Right renal cortex interstitium (tissue), 3 donors: ENCODE data around the gene FGD6. TPM values are rescaled to one million over a fixed set of nuclear protein-coding genes. Genes with fewer than 3 reads are reported as not detected.
"Not testable (repeated sequence)": the region's sequence is repeated elsewhere in the genome, so short reads cannot be mapped to it uniquely, and the experiment has no call there.

Experiments
- DNase-seq, 3 donors: peaks; one replicate each; pipeline ENCODE4 v3.0.0-alpha.2; 2013; ENCODE audit warnings: low read depth in 3 of 3, low spot score in 2 of 3
- polyA plus RNA-seq, 3 donors: library from polyadenylated mRNA; unstranded; fragments of 120-200 nt; gene quantifications; one replicate each; pipeline ENCODE4 v1.2.1, GENCODE V29; 2013; ENCODE audit not compliant: insufficient read length in 3 of 3

Gene FGD6
- polyA plus RNA-seq, 3 donors: 9.9 to 10.4 (median 10.2) TPM

DNA sequence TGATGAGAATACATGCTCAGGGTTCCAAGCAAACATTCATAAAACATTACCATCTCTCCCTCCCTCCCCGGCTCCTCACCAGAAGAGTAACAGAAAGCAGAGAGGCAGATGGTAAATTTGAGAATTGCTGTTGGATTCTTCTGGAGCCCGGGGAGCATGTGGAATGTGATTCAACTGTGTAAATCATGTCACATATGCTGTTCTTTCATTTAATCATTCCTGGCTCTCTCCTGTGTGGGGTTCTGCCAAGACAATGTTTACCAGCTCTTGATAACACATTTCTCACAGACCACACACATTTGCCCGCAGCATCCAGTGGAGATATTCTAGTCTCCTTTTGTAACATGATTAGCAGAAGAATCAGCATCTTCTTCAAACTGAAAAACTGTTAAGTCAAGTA lies 120.4 kb downstream of the FGD6 start:
- no peak for DNase-seq

DNA sequence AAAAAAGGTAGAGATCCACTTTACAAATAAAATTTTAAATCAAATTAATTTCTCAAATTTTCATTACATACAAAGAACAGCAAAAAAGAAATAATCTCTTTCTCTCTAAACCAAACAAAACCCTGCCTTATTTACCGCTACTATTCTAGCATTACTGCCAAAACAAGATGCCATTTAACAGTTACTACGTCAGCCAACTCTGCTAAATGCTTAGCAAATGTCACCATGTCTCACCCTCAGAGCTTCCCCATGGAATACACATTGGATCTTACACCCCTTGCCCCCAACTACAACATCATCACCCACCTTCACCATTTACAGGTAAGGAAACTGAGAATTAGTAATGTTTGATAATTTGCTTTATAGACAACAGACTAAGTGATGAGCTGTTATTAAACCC lies 120.9 kb downstream of the FGD6 start:
- no peak for DNase-seq

DNA sequence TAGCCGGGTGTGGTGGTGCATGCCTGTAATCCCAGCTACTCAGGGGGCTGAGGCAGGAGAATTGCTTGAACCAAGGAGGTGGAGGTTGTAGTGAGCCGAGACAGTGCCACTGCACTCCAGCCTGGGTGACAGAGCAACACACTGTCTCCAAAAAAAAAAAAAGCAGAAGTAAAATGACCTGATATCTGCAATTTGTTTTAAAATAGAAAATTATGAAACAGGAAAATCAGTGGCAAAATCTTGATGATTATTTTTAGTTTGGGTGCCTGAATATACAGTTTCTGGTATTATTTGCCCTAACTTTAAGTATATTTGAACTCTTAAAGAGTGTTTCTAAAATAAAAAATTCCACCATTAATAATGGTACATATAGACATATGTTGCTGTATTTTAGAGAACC lies 121.4 kb downstream of the FGD6 start:
- not testable (repeated sequence) for DNase-seq

DNA sequence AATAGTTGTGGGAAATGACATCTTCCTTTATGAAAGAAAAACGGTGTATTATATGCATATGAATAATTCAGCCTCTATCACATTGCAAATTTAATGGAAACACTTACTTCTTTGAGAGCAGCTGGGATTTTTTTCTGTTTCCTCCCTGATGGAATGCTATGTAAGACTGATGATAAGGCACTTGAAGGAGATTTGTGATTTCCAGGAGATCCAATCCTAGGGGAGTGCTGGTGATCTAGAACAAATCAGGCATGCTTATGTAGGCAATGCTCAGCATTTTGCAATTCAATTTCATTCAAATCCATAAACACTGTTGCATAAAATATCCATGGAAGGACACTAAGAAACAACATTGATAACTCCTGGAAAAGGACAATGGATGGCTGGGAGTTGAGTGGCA lies 127.8 kb downstream of the FGD6 start:
- no peak for DNase-seq

DNA sequence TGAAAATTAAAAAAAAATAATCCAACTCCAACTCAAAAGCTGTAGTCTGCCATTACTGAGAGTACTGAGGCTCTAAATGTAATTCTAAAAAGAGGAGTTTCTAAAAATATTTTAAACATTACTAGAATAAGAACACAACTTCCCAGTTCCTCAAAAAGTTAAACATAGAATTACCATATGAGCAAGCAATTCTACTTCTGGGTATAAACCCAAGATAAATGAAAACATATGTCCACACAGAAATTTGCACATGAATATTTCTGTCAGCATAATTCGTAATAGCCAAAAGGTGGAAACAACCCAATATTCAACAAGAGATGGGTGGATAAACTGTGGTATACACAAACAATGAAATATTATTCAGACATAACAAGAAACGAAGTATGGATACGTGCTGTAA lies 128.9 kb downstream of the FGD6 start:
- no peak for DNase-seq

DNA sequence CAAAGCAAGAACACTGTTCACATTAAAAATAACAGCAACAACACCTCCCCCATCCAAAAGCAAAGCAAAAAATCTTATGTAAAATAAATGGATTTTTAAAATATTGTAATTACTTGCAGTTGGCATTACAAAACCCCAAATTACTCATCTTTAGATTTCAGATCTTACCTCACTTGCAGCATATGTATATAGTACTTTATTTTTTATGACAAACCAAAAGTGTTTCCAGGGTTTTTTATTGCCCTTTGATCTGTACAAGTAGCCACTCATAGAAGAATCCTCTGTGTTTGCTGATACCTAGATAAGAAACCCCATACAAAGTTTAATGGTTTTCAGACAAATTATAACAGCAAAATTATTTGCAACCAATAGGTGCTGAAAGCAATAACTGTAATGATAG lies 131.7 kb downstream of the FGD6 start:
- DNase-seq: no peak

DNA sequence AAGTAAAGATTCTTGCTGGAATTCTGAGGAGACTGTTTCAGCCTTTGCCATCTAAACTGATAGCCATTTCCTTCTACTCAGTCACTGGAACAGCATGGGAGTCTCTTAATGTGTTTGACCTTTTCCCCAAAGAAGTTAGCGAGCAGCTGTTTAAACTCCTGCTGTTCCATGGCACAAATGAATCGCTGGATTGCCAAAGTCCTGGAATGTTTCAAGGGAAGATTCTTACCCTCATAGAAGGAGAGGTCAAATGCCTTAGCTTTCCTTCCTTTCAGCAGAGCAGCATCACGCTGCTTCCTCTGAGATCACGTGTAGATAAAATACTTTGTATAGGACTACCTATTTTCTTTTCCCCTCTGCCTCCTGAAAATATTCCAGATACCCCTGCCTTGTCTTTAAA lies 133.3 kb downstream of the FGD6 start:
- peak in 2 of 3 donors; percentile 29 to 55 for DNase-seq

DNA sequence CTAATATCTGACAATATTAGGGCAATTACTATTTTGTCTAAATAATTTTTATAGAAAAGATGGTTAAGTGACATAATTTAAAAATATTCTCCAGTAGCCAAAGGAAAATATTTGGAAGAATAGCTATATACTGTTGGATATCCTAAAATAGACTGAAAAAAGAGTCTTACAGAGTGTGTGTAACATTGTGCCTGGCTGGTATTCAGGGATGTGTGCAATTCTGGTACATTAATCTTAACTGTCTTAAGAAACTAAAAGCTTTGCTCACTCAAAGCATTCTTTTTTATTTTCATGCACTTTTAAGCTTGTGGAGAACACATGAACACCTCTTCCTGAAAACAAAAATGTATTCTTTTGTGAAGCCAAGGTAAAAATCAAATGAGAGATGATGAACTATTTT lies 133.8 kb downstream of the FGD6 start:
- no peak for DNase-seq

DNA sequence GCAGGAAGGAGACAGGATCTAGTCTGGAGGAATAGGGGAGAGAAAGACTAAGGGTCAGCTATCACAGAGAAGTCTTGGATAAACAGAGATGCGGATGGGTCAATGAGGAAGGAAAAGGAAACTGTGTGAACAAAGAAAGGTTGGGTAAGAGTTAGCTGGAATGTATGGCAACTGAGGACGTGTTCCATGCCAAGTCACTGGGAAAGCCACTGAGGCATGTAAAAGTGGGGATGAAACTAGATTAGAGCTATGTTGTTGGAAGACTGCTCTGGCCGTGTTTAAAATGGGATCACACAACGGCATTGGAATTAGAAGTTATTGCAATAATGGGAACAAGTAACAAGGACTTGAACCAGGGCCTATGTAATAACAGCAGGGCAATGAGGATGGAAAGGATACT lies 139.9 kb downstream of the FGD6 start:
- no peak for DNase-seq

DNA sequence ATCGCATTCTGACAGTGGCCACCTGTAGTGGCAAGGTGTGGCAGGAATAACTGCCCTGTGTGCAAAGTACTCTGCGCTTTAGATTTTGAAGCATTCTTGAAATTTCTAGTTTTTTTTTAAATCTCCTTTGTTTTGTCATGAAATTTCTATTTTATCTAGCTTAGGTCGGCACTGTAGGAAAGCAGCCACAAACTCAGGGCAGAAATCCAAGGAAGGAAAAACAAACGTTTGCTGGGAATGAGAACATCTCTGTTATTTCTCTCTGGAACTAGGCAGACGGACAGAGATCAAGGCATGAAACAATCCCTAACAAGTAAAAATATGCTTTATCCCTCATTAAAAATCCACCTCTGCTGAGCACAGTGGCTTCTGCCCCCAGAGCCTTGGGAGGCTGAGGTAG lies 142.5 kb downstream of the FGD6 start:
- DNase-seq: no peak

DNA sequence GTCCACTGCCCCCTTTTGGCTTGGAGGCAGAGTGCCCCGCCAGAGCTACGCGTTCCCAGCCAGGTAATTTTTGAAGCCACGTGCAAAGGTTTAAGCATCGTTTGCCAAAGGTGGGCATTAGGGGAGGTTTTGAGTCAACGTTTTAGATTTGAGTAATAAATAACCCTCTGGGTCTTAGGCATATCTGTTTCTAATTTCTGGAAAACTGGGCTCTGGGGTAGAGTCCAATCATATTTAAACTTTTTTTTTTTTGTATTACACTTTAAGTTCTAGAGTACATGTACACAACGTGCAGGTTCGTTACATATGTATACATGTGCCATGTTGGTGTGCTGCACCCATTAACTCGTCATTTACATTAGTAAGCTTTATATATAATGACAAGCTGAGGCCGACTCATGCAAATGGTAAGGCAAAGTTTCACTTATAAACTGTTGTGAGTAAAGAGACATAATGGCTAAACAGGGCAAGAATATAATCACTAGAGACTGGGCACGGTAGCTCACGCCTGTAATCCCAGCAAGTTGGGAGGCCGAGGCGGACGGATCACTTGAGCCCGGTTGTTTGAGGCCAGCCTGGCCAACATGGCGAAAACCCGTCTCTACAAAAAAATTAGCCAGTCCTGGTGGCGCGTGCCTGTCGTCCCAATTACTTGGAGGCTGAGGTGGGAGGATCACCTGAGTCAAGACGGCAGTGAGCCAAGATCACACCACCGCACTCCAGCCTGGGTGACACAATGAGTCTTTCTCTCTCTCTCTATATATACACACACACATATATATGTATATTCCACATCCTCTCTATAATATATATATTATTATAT lies 143.4 kb downstream of the FGD6 start:
- no peak for DNase-seq

DNA sequence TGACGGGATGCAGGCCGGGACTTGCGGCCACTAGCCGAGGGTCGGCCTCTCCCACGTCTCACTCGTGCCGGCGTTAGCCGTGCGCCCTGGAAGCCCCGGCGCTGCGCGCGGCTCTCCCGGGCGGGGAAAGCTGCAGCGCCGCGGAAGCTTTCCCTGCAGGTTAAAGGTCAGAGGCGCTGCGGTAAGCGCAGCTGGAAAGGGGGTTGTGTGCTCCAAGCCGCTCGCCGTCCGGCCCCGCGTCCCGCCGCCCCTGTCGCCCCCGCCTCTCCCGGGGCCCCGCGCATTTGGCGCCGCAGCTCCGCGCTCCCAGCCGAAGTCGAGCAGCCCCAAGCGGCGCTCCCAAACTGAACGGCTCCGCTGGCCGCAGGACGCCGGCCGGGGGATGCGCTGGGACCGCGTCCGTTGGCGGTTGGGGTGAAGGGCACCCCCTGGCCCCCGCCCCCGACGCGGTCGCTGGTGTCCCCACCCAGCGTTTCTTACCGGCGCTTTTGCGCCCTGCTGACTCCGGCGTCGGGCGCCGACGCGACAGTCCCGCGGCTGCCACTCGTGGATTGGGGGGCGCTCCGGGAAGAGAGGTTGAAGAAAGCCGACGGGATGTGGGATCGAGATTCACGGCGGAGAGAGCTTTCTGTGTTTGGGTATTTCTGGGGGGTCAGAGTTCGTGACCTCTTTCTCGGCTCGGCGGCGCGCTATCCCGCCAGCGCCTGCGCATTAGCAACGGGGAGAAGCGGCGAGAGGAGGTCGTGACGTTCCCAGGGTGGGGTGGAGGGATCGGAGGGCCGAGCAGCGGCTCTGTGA lies 144.2 kb downstream of the FGD6 start, which contains the start of gene NR2C1:
NR2C1 (minus strand) TSS at position 719 of the 798 bp plus-strand sequence. CDS start 6,234 bp downstream, outside the sequence.
- DNase-seq: peak; percentile 83 to 90 (median 86)

DNA sequence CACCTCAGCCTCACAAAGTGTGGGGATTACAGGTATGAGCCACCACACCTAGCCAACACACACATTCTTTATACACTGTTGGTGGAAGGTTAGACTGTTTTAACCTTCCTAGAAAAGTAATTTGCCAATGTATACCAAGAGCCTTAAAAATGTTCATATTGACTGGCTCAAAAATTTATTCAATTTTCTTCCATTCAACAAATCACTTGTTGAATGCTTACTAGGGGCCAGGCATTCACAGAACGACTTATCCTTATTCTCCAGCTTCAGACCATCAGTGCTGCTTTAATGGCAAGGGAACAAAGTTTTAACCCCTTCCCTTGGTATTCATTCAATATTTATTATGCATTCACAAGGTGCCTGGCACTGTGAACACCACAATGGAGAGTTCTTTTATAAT lies 146.9 kb downstream of the FGD6 start:
- no peak for DNase-seq

DNA sequence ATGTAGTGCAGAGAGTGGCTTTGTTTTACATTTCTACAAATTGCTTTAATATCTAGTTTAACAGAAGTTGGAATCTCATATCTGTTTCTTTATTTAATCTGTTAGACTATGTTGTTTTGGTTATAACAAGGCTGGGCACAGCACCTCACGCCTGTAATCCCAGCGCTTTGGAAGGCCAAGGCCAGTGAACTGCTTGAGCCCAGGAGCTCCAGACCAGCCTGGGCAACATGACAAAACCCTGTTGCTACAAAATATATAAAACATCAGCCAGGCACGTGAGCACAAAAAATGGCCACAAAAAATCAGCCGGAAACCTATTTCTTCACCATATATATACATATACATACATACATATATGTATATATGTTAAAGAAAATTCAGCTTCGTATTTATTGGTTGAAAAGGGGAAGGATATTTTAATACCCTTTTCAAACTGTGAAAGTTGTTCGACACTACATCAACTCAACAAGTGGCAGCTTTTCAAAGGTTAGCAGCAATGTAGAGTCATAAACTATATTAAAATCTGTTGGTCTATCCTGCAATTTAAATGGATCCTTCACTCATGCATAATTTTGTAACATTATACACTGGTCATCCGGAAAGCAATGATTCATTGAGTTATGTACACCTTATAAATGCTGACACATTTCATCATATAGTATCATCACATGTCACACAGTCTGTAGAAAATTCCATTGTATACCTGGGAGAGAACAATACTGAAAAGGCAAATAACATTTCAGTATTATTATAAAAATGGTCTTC lies 151.0 kb downstream of the FGD6 start:
- DNase-seq: no peak

DNA sequence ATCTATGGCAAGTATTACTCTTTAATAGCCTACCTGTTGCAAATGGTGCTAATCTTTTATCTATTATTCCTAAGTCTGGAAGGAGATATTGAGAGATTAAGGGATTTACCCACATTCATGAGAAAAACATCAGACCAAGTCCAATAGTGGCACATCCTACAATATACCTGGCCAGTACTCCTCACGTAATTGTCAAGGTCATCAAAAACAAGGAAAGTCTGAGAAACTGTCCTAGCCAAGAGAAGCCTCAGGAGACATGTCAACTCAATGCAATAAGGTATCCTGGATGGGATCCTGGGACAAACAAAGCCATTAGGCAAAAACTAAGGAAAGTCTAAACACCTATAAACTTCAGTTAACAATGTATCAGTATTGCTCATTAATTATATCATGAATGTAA lies 156.3 kb downstream of the FGD6 start:
- no peak for DNase-seq

DNA sequence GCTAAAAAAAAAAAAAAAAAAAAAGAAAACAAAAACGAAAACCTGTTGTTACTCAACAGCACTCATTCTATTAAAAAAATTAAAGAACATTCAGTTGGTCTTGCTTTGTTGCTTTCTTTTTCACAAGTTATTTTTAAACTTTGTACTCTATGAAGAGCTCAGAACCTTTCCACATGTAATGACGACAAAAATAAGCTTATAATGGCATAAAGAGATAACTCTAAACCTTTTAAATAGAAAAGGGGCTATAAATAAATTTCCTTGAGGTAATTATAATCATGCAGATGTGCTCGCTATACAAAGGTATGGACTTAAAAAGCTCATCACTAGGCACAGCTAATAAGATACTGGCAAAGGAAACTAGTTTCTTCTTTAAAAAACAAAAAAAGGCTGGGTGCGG lies 157.3 kb downstream of the FGD6 start:
- DNase-seq: no peak

DNA sequence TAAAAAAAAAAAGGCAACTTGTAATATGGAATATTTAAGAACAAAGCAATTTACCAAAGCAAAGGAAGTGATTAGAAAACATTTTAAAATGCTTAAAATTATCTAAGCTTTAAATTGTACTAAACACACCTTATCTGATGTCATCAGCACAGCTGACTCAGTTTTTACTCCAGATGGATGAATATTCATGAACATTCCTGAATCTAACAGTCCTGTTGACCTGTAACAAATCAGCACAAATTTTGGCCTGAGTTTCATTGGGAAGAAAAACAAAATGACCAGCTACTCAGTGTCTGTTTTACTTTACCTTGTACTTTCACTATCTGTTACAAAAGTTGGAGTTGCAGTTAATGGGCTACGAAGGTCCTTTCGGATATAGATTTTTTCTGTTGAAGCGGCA lies 159.8 kb downstream of the FGD6 start:
- no peak for DNase-seq

DNA sequence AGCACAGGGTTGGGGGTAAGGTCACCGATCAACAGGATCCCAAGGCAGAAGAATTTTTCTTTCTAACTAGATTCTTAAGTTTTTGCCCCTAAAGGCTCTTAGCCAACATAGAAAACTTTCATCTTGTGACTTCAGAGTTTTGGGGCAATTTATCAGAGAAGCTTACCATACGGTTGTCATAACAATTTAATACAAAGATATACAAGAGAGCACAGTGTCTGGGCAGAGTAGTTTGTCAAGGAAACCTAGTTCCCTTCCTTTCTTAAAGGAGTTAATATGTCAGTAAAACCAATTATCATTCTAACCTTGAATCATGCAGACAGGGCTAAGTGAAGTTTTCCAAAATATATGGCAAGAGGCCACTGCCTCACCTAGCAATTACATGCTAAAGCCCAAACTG lies 162.2 kb downstream of the FGD6 start:
- DNase-seq: no peak

DNA sequence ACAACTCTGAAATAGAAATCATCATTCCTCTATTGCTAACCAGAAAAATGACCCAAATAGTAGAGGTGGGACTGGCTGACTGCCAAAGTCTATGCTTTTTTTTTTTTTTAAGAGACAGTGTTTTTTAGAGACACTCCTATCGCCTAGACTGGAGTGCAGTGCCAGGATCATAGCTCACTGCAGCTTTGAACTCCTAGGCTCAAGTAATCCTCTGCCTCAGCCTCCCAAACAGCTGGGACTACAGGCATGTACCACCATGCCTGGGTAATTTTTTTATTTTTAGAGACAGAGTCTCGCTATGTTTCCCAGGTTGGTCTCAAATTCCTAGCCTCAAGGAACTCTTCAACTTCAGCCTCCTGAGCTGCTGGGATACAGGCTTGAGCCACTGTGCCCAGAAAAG lies 163.1 kb downstream of the FGD6 start:
- DNase-seq: no peak

DNA sequence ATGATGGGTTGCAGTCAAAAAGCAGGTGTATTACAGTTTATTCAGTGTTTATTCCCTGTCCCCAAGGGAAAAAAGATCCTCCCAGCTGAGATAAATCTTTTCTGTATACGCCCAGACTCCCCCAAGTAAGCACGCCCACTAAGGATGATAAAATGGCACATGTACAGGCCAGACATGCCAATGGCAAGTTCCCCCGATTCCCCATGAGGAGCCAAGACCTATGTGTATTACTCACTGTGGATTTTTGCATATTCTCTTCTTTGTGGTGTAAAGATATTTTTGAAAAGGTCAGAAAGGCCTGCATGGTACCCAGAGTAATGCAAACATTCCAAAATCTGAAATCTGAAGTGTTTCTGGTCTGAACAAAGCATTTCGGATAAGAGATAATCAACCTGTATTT lies 166.0 kb downstream of the FGD6 start:
- DNase-seq: no peak

DNA sequence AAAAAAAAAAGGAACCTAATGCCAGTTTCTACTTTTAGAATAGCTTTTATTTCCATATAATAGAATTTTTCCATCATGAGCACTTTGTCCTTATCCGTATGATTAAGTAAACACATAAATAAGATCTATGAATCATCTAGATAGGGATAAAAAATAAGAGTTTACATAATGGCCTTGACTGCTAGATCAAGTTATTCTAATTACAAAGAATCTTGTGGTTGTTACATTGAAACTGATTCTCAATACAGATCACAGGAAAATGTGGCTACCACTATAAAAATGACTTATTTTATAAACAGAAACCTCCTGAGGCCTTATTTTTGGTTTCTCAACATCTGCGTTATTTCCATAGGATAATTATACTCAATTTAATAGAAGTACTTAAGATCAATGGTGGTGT lies 179.4 kb downstream of the FGD6 start:
- no peak for DNase-seq
